ENCODE measurements around the gene CDON. TPM values are rescaled to one million over a fixed set of nuclear protein-coding genes. Genes with fewer than 3 reads are reported as not detected.
A peak's percentile ranks its signal among the peaks of the same experiment; 100 is the strongest.

Gene CDON
- polyA plus RNA-seq, 3 donors: 0.01 TPM; not detected in 2

DNA sequence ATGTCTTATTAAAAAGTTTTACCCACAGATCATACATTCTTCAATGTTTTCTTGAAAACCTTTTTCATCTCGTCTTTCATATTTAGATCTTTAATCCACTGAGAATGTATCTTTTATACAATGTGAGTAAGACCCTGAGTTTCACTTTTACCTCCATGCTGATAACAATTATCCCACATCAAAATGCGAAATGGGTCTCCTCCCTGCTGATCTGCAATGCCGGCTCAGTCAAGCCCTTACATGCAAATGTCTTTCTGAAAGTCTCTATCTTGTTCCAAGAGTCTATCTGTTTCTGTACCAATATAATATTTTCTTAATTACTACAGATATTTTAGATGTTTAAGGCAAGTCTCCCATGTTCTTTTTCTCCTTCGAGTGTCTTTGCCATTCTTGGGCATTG, 50.9 kb downstream of the CDON start:
- Histone ChIP-seq H3K36me3 (replicated peaks in 1 of 2; ENCODE audit: control insufficient read depth in 1 of 2, insufficient read depth in 2 of 2, low read length in 2 of 2) (no peaks in the 10 kb centered on the region), H3K4me3 (replicated peaks in 1 of 3; ENCODE audit: low read depth in 2 of 3, low read length in 3 of 3) (no peak overlapping the region), H3K4me2 (replicated peaks; ENCODE audit: extremely low read depth, low read length, poor library complexity, severe bottlenecking) (no peak overlapping the region), H3K4me1 (ENCODE audit: control insufficient read depth in 1 of 2, insufficient read depth in 2 of 2, low read length in 2 of 2) (no peaks in the 10 kb centered on the region), H3K79me2 (ENCODE audit: insufficient read depth, low read length) (no peaks in the 10 kb centered on the region), H3K27me3 (ENCODE audit: control insufficient read depth in 2 of 2, insufficient read depth in 2 of 2, low read length in 2 of 2) (peaks cover 0 to 6% of the 10 kb centered on the region in 2 donors), H3K27ac (ENCODE audit: low read depth in 1 of 2, low read length in 2 of 2) (no peak overlapping the region), H3K9ac (ENCODE audit: insufficient read depth, low read length, poor library complexity, severe bottlenecking) (no peak overlapping the region), H4K20me1 (ENCODE audit: insufficient read depth, low read length) (no peaks in the 10 kb centered on the region), H3K9me3 (replicated peaks in 1 of 2; ENCODE audit: control insufficient read depth in 1 of 2, insufficient read depth in 1 of 2, low read length in 2 of 2) (no peaks in the 10 kb centered on the region), H2AFZ (ENCODE audit: insufficient read depth, low read depth, low read length, poor library complexity, severe bottlenecking) (no peak overlapping the region)
- no peak for DNase-seq
- H3K9me3 Mint-ChIP-seq: no peaks in the 10 kb centered on the region
- H3K27me3 Mint-ChIP-seq (ENCODE audit: low read depth in 3 of 3): peaks cover 2 to 5% (median 4%) of the 10 kb centered on the region in 3 donors
- peak overlapping the region in 1 of 7 donors; percentile 75 for H3K27ac Mint-ChIP-seq
- TF ChIP-seq CTCF (IDR thresholded peaks at IDR 0.05): no peak
- H3K36me3 Mint-ChIP-seq: no peaks in the 10 kb centered on the region
- no peak overlapping the region for H3K4me3 Mint-ChIP-seq
- no CpG with 5 or more reads among the region's 4 CpGs for WGBS (ENCODE audit: insufficient coverage)
- H3K4me1 Mint-ChIP-seq: no peaks in the 10 kb centered on the region
- intact Hi-C loops (cut with micrococcal nuclease): no loop called here

DNA sequence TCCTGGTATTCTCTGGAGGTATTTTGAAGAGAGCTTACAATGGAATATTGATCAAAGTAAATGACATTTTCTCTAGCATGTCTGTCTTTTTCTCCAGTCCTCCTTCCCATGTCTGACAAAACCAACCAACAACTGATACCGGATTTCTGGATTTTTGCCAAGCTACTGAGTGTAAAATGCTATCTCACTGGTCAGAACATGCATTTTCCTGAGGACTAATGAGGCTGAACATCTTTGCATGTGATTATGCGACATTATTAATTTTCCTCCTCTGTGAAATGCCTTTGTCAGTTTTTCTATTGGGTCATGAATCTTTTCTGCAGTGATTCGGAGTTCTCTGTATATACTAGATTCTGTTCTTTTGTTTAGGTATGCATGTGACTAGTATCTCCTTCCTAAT, 51.4 kb downstream of the CDON start:
- Mint-ChIP-seq H3K27me3 (ENCODE audit: low read depth in 3 of 3) (peaks cover 2 to 6% (median 5%) of the 10 kb centered on the region in 3 donors), H3K36me3 (no peaks in the 10 kb centered on the region), H3K27ac (no peak overlapping the region), H3K9me3 (no peaks in the 10 kb centered on the region), H3K4me3 (no peak overlapping the region), H3K4me1 (no peaks in the 10 kb centered on the region)
- Histone ChIP-seq H3K4me3 (replicated peaks in 1 of 3; ENCODE audit: low read depth in 2 of 3, low read length in 3 of 3) (no peak overlapping the region), H3K27ac (ENCODE audit: low read depth in 1 of 2, low read length in 2 of 2) (no peak overlapping the region), H3K27me3 (ENCODE audit: control insufficient read depth in 2 of 2, insufficient read depth in 2 of 2, low read length in 2 of 2) (peaks cover 0 to 6% of the 10 kb centered on the region in 2 donors), H4K20me1 (ENCODE audit: insufficient read depth, low read length) (no peaks in the 10 kb centered on the region), H3K36me3 (replicated peaks in 1 of 2; ENCODE audit: control insufficient read depth in 1 of 2, insufficient read depth in 2 of 2, low read length in 2 of 2) (no peaks in the 10 kb centered on the region), H3K4me1 (ENCODE audit: control insufficient read depth in 1 of 2, insufficient read depth in 2 of 2, low read length in 2 of 2) (no peaks in the 10 kb centered on the region), H3K79me2 (ENCODE audit: insufficient read depth, low read length) (no peaks in the 10 kb centered on the region), H3K4me2 (replicated peaks; ENCODE audit: extremely low read depth, low read length, poor library complexity, severe bottlenecking) (no peak overlapping the region), H3K9ac (ENCODE audit: insufficient read depth, low read length, poor library complexity, severe bottlenecking) (no peak overlapping the region), H2AFZ (ENCODE audit: insufficient read depth, low read depth, low read length, poor library complexity, severe bottlenecking) (no peak overlapping the region), H3K9me3 (replicated peaks in 1 of 2; ENCODE audit: control insufficient read depth in 1 of 2, insufficient read depth in 1 of 2, low read length in 2 of 2) (no peaks in the 10 kb centered on the region)
- 100% methylated on average over 1 of the region's 3 CpGs for WGBS (ENCODE audit: insufficient coverage)
- DNase-seq: no peak
- intact Hi-C loops (cut with micrococcal nuclease): no loop called here
- no peak for TF ChIP-seq CTCF (IDR thresholded peaks at IDR 0.05)

Measured in CD14-positive monocyte (primary cell).